ENCODE results near the gene HK1. TPM values are rescaled to one million over a fixed set of nuclear protein-coding genes. Genes with fewer than 3 reads are reported as not detected.

Gene HK1
- total and polyA plus RNA-seq, 2 donors (not counting 1 experiment from before 2014, with no cell fraction given): 24.7 to 40.8 TPM

GRCh38 chr10:69426376-69426727, 148.1 kb downstream of the HK1 start:
- Histone ChIP-seq H2AFZ (ENCODE audit: insufficient read depth, low read depth, low read length, poor library complexity, severe bottlenecking) (no peak overlapping the region), H4K20me1 (ENCODE audit: control insufficient read depth, insufficient read depth, low read length, poor library complexity, severe bottlenecking) (no peaks in the 10 kb centered on the region), H3K27ac (ENCODE audit: low read length in 2 of 2) (no peak overlapping the region), H3K4me1 (ENCODE audit: control insufficient read depth in 2 of 2, insufficient read depth in 2 of 2, low read length in 2 of 2) (peaks cover 5 to 6% of the 10 kb centered on the region in 2 donors), H3K4me3 (ENCODE audit: control extremely low read depth in 1 of 5, extremely low read depth in 1 of 5, insufficient read depth in 1 of 5, low read depth in 2 of 5, low read length in 4 of 5) (no peak overlapping the region), H3K27me3 (replicated peaks in 1 of 4; ENCODE audit: control extremely low read depth in 1 of 4, control insufficient read depth in 3 of 4, insufficient read depth in 4 of 4, low read length in 3 of 4) (peaks cover 0 to 7% (median 0%) of the 10 kb centered on the region in 4 experiments), H3K36me3 (replicated peaks in 1 of 2; ENCODE audit: control extremely low read depth in 1 of 2, control insufficient read depth in 1 of 2, extremely low read depth in 1 of 2, insufficient read depth in 2 of 2, low read length in 1 of 2) (no peaks in the 10 kb centered on the region), H3K9me3 (ENCODE audit: control extremely low read depth in 1 of 3, control insufficient read depth in 2 of 3, insufficient read depth in 1 of 3, low read length in 2 of 3) (no peaks in the 10 kb centered on the region), H3K79me2 (ENCODE audit: control insufficient read depth, insufficient read depth, low read length) (no peaks in the 10 kb centered on the region), H3K4me2 (replicated peaks; ENCODE audit: low read depth, low read length, poor library complexity, severe bottlenecking) (no peak overlapping the region), H3K9ac (ENCODE audit: low read length) (no peak overlapping the region)
- POLR2A ChIA-PET: no interaction called here
- DNase-seq: no peak
- Mint-ChIP-seq H3K9me3 (ENCODE audit: insufficient read depth) (no peaks in the 10 kb centered on the region), H3K27ac (no peak overlapping the region), H3K4me1 (peaks cover 4% of the 10 kb centered on the region), H3K4me3 (no peak overlapping the region), H3K27me3 (peaks cover 12% of the 10 kb centered on the region)
- CTCF ChIA-PET: no interaction called here
- WGBS (ENCODE audit: insufficient coverage): 98% methylated on average over 4 of the region's 4 CpGs
- no peak for TF ChIP-seq EZH2 (IDR thresholded peaks at IDR 0.05; ENCODE audit: borderline replicate concordance, insufficient read depth, low read depth, low read length, poor library complexity, severe bottlenecking)
- no peak for ATAC-seq (ENCODE audit: low read depth)
- intact Hi-C loops (cut with micrococcal nuclease): no loop called here

- ATAC-seq (ENCODE audit: low read depth) (no peak), DNase-seq (no peak)
- Histone ChIP-seq H3K4me3 (ENCODE audit: control extremely low read depth in 1 of 5, extremely low read depth in 1 of 5, insufficient read depth in 1 of 5, low read depth in 2 of 5, low read length in 4 of 5) (no peak overlapping the region), H3K9ac (ENCODE audit: low read length) (no peak overlapping the region), H3K27me3 (replicated peaks in 1 of 4; ENCODE audit: control extremely low read depth in 1 of 4, control insufficient read depth in 3 of 4, insufficient read depth in 4 of 4, low read length in 3 of 4) (no peaks in the 10 kb centered on the region), H3K79me2 (ENCODE audit: control insufficient read depth, insufficient read depth, low read length) (no peaks in the 10 kb centered on the region), H3K27ac (ENCODE audit: low read length in 2 of 2) (no peak overlapping the region), H3K36me3 (replicated peaks in 1 of 2; ENCODE audit: control extremely low read depth in 1 of 2, control insufficient read depth in 1 of 2, extremely low read depth in 1 of 2, insufficient read depth in 2 of 2, low read length in 1 of 2) (no peaks in the 10 kb centered on the region), H2AFZ (ENCODE audit: insufficient read depth, low read depth, low read length, poor library complexity, severe bottlenecking) (no peak overlapping the region), H3K4me2 (replicated peaks; ENCODE audit: low read depth, low read length, poor library complexity, severe bottlenecking) (no peak overlapping the region), H4K20me1 (ENCODE audit: control insufficient read depth, insufficient read depth, low read length, poor library complexity, severe bottlenecking) (no peaks in the 10 kb centered on the region), H3K9me3 (ENCODE audit: control extremely low read depth in 1 of 3, control insufficient read depth in 2 of 3, insufficient read depth in 1 of 3, low read length in 2 of 3) (no peaks in the 10 kb centered on the region), H3K4me1 (ENCODE audit: control insufficient read depth in 2 of 2, insufficient read depth in 2 of 2, low read length in 2 of 2) (peaks cover 5 to 6% of the 10 kb centered on the region in 2 donors)
- ChIA-PET POLR2A (no interaction called here), CTCF (interaction anchor here (0.6 to 1.1 kb wide), 2 partner anchors 80 to 721 kb away, joined by 3 to 4 read pairs; no protein-coding TSS in a partner anchor)
- no peak for TF ChIP-seq CTCF (IDR thresholded peaks at IDR 0.05)
- no peak for TF ChIP-seq EZH2 (IDR thresholded peaks at IDR 0.05; ENCODE audit: borderline replicate concordance, insufficient read depth, low read depth, low read length, poor library complexity, severe bottlenecking)
- Mint-ChIP-seq H3K4me3 (no peak overlapping the region), H3K4me1 (peaks cover 4% of the 10 kb centered on the region), H3K27me3 (peaks cover 6% of the 10 kb centered on the region), H3K9me3 (ENCODE audit: insufficient read depth) (no peaks in the 10 kb centered on the region), H3K27ac (no peak overlapping the region)
- intact Hi-C loops (cut with micrococcal nuclease): no loop called here
- 85% methylated on average over 5 of the region's 8 CpGs for WGBS (ENCODE audit: insufficient coverage)
These were observed 149.9 kb downstream of the HK1 start for GRCh38 chr10:69428165-69428564.
